ENCODE data around the gene ZFPM1.

DNA sequence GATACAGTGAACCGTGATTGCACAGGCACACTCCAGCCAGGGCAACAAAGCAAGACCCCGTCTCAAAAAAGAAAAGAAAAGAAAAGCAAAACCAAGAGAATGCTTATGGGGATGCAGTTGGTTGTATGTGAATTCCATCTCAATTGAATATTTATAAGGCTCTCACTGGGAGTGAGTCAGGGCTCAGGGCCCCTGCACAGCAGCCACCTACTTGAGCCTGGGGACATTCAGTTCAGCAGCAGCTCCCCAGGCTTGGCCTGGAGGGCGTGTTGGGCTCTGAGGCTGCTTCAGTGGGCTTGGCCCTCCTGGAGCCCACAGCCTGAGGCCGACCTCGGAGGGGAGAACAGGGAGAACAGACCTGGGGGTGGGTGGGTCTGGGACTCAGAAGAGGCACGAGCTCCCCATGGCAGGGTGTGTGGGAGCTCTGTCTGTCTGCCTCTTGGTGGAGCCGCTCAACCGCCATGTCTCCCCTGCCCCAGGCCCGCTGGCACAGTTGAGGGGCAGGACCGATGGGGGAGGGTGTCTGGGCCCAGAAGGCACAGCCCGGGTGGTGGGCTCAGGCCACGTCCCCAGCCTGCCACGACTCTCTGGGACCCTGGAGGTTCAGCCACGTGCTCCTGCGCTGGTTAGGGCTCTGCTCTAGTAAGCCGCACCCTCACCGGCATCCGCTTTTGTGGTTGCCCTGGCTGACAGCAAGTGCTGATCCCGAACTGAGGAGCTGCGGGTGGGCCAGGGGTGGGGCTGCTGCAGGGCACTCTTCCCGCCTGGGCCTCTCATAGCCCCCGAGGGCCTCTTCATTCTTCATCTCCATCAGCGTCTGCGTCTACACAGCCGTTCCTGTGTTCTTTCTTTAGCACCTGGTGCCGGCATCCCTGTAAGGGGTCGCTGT, 24.8 kb downstream of the ZFPM1 start:
- TF ChIP-seq POLR2A (IDR thresholded peaks at IDR 0.05) (no peak), POLR2AphosphoS5 (IDR thresholded peaks at IDR 0.05) (peak in 1 of 3 donors; percentile 50)
